A673 (cell line): ENCODE results near the gene LCE1C. TPM values are rescaled to one million over a fixed set of nuclear protein-coding genes. Genes with fewer than 3 reads are reported as not detected.

Experiments
- BruUV-seq: library from RNA; stranded (reverse); fragments of 400-500 nt; replicated peaks from 2 replicates; lab custom pipeline; 2021; lab: Mats Ljungman, UMichigan
- CTCF ChIA-PET: fragments of 300-600 bp; sonication (Branson Sonifier 250); formaldehyde crosslinking; loops from one replicate; lab custom pipeline; 2022; ENCODE audit warnings: antibody characterized with exemption; lab: Charles Lee
- POLR2A ChIA-PET: fragments of 300-600 bp; sonication (Branson Sonifier 250); formaldehyde crosslinking; loops from one replicate; lab custom pipeline; 2022; ENCODE audit warnings: antibody characterized with exemption; ENCODE audit not compliant: low non-redundant PET; lab: Charles Lee
- DNase-seq: peaks from one replicate; pipeline ENCODE4 v3.0.0-alpha.2; 2015; ENCODE audit warnings: low spot score
- H3K27ac ChIP-seq: fragments of 200-600 bp; sonication (generic); 2 replicates; pipeline ENCODE4 v1.5.1; 2016; ENCODE audit warnings: mixed run types, low read depth, mild to moderate bottlenecking, mixed read lengths, antibody characterized with exemption, low read length; ENCODE audit not compliant: poor library complexity, severe bottlenecking
- H3K27me3 ChIP-seq: fragments of 200-600 bp; sonication (generic); replicated peaks from 2 replicates; pipeline ENCODE4 v1.6.1; 2017; ENCODE audit warnings: mixed run types, low read depth, mild to moderate bottlenecking, mixed read lengths, antibody characterized with exemption, low read length; ENCODE audit not compliant: insufficient read depth, poor library complexity
- H3K36me3 ChIP-seq: fragments of 200-600 bp; sonication (generic); 2 replicates; pipeline ENCODE4 v1.6.1; 2016; ENCODE audit warnings: mixed run types, mild to moderate bottlenecking, mixed read lengths, antibody characterized with exemption, low read length; ENCODE audit not compliant: insufficient read depth, poor library complexity, severe bottlenecking
- H3K4me1 ChIP-seq: fragments of 200-600 bp; sonication (generic); 2 replicates; pipeline ENCODE4 v1.6.1; 2017; ENCODE audit warnings: mixed run types, mild to moderate bottlenecking, mixed read lengths, antibody characterized with exemption, low read length; ENCODE audit not compliant: insufficient read depth, poor library complexity, severe bottlenecking
- H3K4me3 ChIP-seq: fragments of 200-600 bp; sonication (generic); 2 replicates; pipeline ENCODE4 v1.5.1; 2016; ENCODE audit warnings: low read depth, mixed run types, mild to moderate bottlenecking, mixed read lengths, low read length; ENCODE audit not compliant: poor library complexity, severe bottlenecking
- H3K9me3 ChIP-seq: fragments of 200-600 bp; sonication (generic); 2 replicates; pipeline ENCODE4 v1.6.1; 2016; ENCODE audit warnings: mixed run types, low read depth, mild to moderate bottlenecking, mixed read lengths, antibody characterized with exemption, low read length; ENCODE audit not compliant: poor library complexity, severe bottlenecking
- EZH2 ChIP-seq: fragments of 200-600 bp; sonication (generic); IDR thresholded peaks from 2 replicates; pipeline ENCODE4 v1.6.1; 2017; ENCODE audit warnings: borderline replicate concordance, low read depth, mild to moderate bottlenecking, mixed read lengths, antibody characterized with exemption, low read length; ENCODE audit not compliant: poor library complexity, severe bottlenecking
- intact Hi-C: fragments of 100-400 bp; cut with micrococcal nuclease; formaldehyde crosslinking; loops from one replicate; pipeline ENCODE4 v1.10.0; 2022; ENCODE audit not compliant: unreplicated experiment
- total RNA-seq: library from RNA; stranded (reverse); gene quantifications from 2 replicates; pipeline ENCODE4 v1.2.3, GENCODE V29; 2021
- TF ChIP-seq, protein P1 (sequence below): fragments of 300-800, 200-600 bp; sonication (generic); conservative IDR thresholded peaks from 2 replicates; pipeline ENCODE4 v1.5.1; 2017; ENCODE audit warnings: low read depth, mild to moderate bottlenecking, antibody characterized with exemption, low read length, moderate library complexity, mixed read lengths

LCE1C gene
- total RNA-seq, 1 experiment from 2014 or later, result not detected

- no peak overlapping the region for H3K4me3 ChIP-seq
- ChIA-PET POLR2A (no interaction called here), CTCF (no interaction called here)
- H3K27me3 ChIP-seq, result peaks cover 22% of the 10 kb centered on the region
- H3K4me1 ChIP-seq, result no peaks in the 10 kb centered on the region
- H3K27ac ChIP-seq, result no peak overlapping the region
- H3K9me3 ChIP-seq, result no peaks in the 10 kb centered on the region
- no peak for DNase-seq
- no TSS peak for BruUV-seq
- no peaks in the 10 kb centered on the region for H3K36me3 ChIP-seq
- intact Hi-C loops, result no loop called here
- TF ChIP-seq EZH2, result no peak
- TF ChIP-seq, protein P1, sequence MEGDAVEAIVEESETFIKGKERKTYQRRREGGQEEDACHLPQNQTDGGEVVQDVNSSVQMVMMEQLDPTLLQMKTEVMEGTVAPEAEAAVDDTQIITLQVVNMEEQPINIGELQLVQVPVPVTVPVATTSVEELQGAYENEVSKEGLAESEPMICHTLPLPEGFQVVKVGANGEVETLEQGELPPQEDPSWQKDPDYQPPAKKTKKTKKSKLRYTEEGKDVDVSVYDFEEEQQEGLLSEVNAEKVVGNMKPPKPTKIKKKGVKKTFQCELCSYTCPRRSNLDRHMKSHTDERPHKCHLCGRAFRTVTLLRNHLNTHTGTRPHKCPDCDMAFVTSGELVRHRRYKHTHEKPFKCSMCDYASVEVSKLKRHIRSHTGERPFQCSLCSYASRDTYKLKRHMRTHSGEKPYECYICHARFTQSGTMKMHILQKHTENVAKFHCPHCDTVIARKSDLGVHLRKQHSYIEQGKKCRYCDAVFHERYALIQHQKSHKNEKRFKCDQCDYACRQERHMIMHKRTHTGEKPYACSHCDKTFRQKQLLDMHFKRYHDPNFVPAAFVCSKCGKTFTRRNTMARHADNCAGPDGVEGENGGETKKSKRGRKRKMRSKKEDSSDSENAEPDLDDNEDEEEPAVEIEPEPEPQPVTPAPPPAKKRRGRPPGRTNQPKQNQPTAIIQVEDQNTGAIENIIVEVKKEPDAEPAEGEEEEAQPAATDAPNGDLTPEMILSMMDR, result no peak
Observed at GRCh38 chr1:152811050-152811449, 4.6 kb upstream of the LCE1C start.

DNA sequence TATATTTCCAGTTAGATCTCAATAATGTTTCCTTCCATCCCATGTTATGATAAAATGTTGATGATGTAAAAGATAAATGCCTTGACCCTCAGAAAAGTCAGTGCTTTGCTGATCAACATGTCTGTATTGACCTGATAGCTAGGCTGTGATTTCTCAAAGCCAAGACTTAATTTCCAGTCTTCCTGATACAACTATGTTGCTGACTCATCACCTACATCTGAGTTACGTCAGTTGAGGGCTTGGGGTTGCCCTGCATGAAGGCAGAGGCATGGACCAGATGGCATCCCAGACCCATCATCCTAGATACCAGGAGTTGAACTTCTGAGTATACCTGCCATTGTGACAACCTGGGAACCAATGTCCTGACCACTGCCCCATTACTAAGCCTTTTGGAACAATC lies 5.1 kb downstream of the LCE1C start:
- no peak for DNase-seq
- intact Hi-C loops, result no loop called here
- Histone ChIP-seq H3K4me1 (no peaks in the 10 kb centered on the region), H3K27ac (no peak overlapping the region), H3K36me3 (no peaks in the 10 kb centered on the region), H3K9me3 (no peaks in the 10 kb centered on the region), H3K27me3 (peaks cover 8% of the 10 kb centered on the region), H3K4me3 (no peak overlapping the region)
- ChIA-PET CTCF (no interaction called here), POLR2A (no interaction called here)
- BruUV-seq, result no TSS peak
- TF ChIP-seq EZH2, result no peak
- TF ChIP-seq, protein P1, result no peak

GRCh38 chr1:152796421-152796820 lies 10.0 kb downstream of the LCE1C start, which contains the start of gene LCE1D:
TSS of gene LCE1D (plus strand) at chr1:152796721. CDS start at chr1:152797795, 1,074 bp downstream.
- H3K9me3 ChIP-seq, result no peaks in the 10 kb centered on the region
- intact Hi-C loops, result no loop called here
- CTCF ChIA-PET, result no interaction called here
- H3K27me3 ChIP-seq, result peaks cover 8% of the 10 kb centered on the region
- H3K36me3 ChIP-seq, result no peaks in the 10 kb centered on the region
- no peak within 1 kb of the TSS for H3K27ac ChIP-seq
- no peak for TF ChIP-seq EZH2
- TF ChIP-seq, protein P1, result no peak
- no peak within 1 kb of the TSS for H3K4me3 ChIP-seq
- BruUV-seq, result no TSS peak
- H3K4me1 ChIP-seq, result no peaks in the 10 kb centered on the region
- POLR2A ChIA-PET, result no interaction called here
- DNase-seq, result no peak
